PC-9 (cell line): ENCODE results near the gene PDE7B.
"Not testable (repeated sequence)": the region's sequence is repeated elsewhere in the genome, so short reads cannot be mapped to it uniquely, and the experiment has no call there.

Source experiments
- CTCF ChIP-seq: fragments of 200-600 bp; sonication (generic); conservative IDR thresholded peaks from 2 replicates; pipeline ENCODE4 v1.6.1; 2017; ENCODE audit warnings: mixed run types, antibody characterized with exemption, mild to moderate bottlenecking, moderate library complexity
- EZH2 ChIP-seq: fragments of 200-600 bp; sonication (generic); IDR thresholded peaks from 2 replicates; pipeline ENCODE4 v1.8.0; 2017; ENCODE audit warnings: antibody characterized with exemption, low read depth

GRCh38 chr6:136224974-136225373, 373.5 kb downstream of the PDE7B start:
- TF ChIP-seq CTCF, EZH2: not testable (repeated sequence)
